Heart left ventricle (tissue), 13 donors: ENCODE data around the gene ATP8A1.

Experiments
- CTCF ChIP-seq, 12 donors: fragments of 200-600 bp; sonication (generic) in 4 of 12; IDR thresholded peaks; one replicate each; pipeline versions ENCODE4 v1.5.0 to v1.8.0; 2018 to 2022; ENCODE audit warnings: antibody characterized with exemption in 12 of 12, mild to moderate bottlenecking in 5 of 12
- POLR2A ChIP-seq, 2 donors: fragments of 450-650 bp; IDR thresholded peaks; one replicate each; pipeline ENCODE4 v1.6.1; 2017; ENCODE audit warnings: antibody characterized with exemption in 2 of 2, mild to moderate bottlenecking in 2 of 2, moderate library complexity in 2 of 2
- donor health status: ischemic (EF 13 %, LVEDD 7.1; RV severe dilation, severe dysfunction).
- donor health status: DM: no; HTN: yes; CAD: no.
- donor health status: DM: no; HTN: no; CAD: no.
- donor health status: ischemic (EF 25% LVEDD 6.9; RV normal size, moderate dysfunction).
- donor health status: ischemic (EF 25% LVEDD 5.7; RV mildly dilated, moderate dysfunction).
- donor health status: ischemic (EF 35%, LVEDD 5.7; RV mildly dilated, moderate dysfunction).
- donor health status: nonischemic (EF 11% LVEDD 7.7; RV severe dilation, severe dysfunction).
- donor health status: DM: yes; HTN: yes; CAD: no.
- donor health status: PGD.
- donor health status: ischemic (EF 29% LVEDD 5.4; RV normal size, mild dysfunction).
- donor health status: nonischemic (EF 23%, LVEDD 6.1; RV moderate dilation, normal function).

GRCh38 chr4:42627885-42628646 is 28.8 kb downstream of the ATP8A1 start:
- TF ChIP-seq CTCF (IDR thresholded peaks at IDR 0.05) (no peak), POLR2A (IDR thresholded peaks at IDR 0.05) (no peak)
